CD4-positive, alpha-beta T cell treated with Interferon gamma for 1 hour (primary cell): ENCODE data around the gene ZC3H12C.

Source experiments
- DNase-seq: peaks from one replicate; pipeline ENCODE4 v3.0.0-alpha.2; 2020

Gene ZC3H12C

GRCh38 chr11:110156503-110156902 lies 63.3 kb downstream of the ZC3H12C start:
- no peak for DNase-seq

DNA sequence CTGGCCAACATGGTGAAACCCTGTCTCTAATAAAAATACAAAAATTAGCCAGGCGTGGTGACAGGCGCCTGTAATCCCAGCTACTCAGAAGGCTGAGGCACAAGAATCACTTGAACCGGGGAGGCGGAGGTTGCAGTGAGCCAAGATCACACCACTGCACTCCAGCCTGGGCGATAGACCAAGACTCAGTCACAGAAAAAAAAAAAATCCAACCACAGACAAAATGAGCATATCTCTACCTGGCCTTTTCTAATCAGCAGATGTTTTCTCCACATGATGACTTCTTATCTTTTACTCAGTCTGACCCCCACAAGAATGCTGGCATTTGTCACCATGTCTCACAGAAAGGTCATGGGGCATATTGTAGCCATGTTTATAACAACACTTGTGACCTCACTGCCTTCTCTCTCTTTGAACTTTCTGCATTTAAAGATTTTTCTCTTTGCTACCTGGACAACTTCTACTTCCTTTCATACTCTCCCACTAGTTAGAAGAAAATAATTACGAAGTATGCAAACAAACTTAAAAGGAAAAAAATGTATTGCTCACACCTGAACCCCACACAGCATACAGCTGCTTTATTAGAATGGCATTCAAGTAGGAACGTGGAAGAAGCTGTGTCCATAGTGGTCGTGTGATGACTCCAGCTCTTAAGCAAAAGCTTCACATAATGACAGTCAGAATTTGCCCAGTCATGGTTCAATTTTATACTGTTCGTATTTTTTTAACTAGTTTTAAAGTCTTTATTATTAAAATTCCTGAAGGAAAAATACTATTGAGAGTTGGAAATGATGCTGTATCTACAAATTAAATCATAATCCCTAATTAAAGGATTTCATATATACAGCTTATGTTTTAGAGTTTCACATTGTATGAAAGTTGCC lies 65.4 kb downstream of the ZC3H12C start:
- no peak for DNase-seq

DNA sequence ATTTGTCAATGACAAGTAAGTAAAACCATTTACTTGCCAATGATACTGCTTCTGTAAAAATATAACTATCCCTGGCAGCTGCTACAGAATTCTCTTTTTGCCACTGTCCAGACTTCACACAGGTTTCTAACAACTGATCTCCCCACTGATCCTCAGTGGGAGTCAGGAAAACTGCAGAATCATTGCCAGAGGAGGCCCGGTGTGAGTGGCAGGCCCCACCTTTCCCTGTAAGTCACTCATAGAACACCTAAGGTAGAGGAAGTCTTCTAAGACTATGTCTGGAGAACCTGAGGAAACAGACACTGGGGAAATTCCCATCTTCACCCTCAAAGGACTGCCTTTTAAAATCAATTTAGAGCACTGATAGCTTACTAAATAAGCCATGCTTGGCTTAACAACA lies 66.3 kb downstream of the ZC3H12C start:
- no peak for DNase-seq

DNA sequence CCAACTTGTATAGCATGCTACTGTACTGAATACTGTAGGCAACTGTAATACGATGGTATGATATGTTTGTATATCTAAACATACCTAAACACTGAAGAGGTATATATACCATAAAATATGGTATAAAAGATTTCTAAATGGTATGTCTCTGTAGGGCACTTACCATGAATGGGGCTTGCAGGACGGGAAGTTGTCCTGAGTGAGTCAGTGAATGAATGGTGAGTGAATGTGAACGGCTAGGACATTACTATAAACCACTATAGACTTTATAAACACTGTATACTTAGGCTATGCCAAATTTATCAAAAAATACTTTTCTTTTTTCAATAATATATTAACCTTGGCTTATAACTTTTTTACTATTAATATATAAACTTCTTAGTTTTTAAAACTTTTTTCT lies 66.8 kb downstream of the ZC3H12C start:
- no peak for DNase-seq

DNA sequence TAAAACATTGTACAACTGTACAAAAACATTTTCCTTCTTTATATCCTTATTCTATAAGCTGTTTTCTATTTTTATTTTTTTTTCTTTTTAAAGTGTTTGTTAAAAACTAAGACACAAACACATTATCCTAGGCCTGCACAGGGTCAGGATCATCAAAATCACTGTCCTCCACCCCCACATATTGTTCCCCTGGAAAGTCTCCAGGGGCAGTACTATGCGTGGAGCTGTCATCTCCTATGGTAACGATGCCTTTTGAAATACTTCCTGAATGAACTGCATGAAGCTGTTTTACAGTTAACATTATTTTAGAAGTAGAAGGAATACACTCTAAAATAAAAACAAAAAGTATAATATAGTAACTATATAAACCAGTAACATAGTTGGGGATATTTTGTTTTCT lies 67.2 kb downstream of the ZC3H12C start:
- DNase-seq = no peak

GRCh38 chr11:110161061-110161460 lies 67.9 kb downstream of the ZC3H12C start:
- DNase-seq = no peak

DNA sequence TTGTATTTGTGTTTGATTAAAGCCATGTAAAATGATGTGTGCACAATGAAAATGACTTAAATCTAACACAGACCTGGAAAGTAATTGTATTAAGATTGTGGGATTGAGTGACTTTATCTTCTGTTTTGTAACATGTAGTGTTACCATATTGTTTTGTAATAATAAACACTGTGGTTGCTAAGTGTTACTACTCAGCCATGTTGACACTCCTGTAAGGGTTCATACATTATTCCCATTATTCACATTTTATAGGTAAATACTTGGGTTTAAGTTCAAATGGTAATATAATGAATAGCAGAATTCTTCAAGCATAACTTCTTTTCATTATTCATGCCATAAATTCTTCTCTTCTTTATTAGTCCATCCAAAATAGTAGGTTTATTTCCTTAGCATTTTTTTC lies 69.0 kb downstream of the ZC3H12C start:
- no peak for DNase-seq

- DNase-seq = no peak
Measured at GRCh38 chr11:110165039-110165925, 72.1 kb downstream of the ZC3H12C start.

- DNase-seq = no peak
Measured at GRCh38 chr11:110168033-110168803, 75.0 kb downstream of the ZC3H12C start.

GRCh38 chr11:110169738-110170137 lies 76.5 kb downstream of the ZC3H12C start:
- DNase-seq = no peak

GRCh38 chr11:110172468-110173065 lies 79.4 kb downstream of the ZC3H12C start:
- DNase-seq = no peak

DNA sequence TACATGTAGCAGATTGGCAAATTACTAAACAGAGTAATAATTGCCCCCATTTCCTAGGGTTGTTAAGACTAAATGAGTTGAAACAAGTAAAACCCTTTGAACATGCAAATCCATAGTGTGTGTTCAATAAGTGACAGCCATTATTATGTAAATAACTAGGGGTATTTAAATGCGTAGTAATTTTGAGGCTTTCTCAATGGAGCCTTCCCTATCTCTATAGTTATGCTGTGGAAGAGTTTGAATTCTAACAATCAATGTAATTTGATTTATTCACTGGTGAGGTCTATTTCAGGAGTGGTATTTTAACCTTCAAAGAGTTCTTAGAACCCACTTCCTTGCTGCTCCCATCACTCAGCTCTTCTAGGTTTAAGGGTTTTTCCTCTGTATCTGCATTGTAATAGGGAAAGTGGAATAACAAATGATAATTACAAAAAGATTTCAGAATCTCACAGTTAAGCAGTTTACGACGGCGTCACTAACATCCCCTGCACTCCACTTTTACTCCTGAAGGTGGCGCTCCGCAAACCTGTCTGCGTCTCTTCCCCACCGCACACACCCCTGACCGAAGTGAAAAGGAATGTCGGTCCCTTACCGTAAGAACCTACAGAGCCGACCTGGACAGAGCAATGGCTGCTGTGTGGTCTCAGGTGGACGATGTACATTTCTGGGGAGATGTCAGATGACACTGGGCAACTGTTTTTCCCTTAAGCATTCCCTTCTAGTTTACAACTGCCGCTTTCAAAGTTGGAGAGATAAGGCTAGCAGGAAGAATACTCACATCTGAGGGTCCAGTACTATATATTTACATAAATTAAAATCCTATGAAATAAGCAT lies 80.8 kb downstream of the ZC3H12C start:
- DNase-seq = peak; percentile 38

GRCh38 chr11:110174645-110175310 lies 81.6 kb downstream of the ZC3H12C start:
- DNase-seq = no peak

- DNase-seq = no peak
Measured at GRCh38 chr11:110176366-110177085, 83.3 kb downstream of the ZC3H12C start.

DNA sequence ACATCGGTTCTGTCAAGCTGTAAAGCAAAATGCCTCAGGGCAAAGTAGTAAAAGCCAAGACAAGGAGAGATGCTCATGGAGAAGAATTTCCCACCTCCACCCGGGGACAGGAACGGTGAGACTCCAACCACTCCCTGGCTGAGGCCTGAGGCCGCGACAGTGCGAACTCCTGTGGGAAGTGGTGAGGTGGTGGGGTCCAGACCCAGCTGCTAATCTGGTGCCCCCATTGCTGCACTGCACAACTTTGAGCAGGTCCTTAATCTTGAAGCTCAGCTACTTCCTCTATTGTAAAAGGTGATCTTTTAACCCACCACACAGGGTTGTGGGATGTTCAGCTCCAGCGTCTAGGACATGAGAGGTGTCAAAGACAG lies 83.9 kb downstream of the ZC3H12C start:
- DNase-seq = no peak

- DNase-seq = no peak
Measured at GRCh38 chr11:110179064-110179463, 85.9 kb downstream of the ZC3H12C start.

DNA sequence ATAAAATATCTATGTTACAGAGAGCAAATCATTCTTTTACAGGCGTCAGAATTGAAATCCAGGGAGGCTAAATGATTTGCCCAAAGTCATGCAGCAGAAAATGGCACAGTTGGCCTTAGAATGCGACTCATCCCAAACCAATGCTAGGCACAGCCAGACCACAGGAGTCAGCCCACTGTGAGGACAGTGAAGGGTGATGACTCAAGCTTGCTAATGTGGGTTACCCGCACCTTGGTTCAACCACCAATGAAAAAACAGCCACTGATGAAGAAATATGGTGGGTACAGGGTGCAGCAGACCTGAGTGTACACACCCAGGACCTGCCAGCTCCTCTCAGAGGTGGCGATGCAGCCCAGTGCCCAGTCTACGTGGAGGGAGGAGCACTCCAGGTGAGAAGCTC lies 89.7 kb downstream of the ZC3H12C start:
- DNase-seq = no peak

GRCh38 chr11:110184456-110184855 lies 91.3 kb downstream of the ZC3H12C start:
- DNase-seq = no peak

GRCh38 chr11:110185121-110185591 lies 92.0 kb downstream of the ZC3H12C start:
- no peak for DNase-seq

- no peak for DNase-seq
Measured at GRCh38 chr11:110185599-110185998, 92.4 kb downstream of the ZC3H12C start.
